ENCODE data around the gene PDRG1. TPM values are rescaled to one million over a fixed set of nuclear protein-coding genes. Genes with fewer than 3 reads are reported as not detected.
"Not testable (repeated sequence)": the region's sequence is repeated elsewhere in the genome, so short reads cannot be mapped to it uniquely, and the experiment has no call there.

PDRG1 gene
- total RNA-seq, 1 donor from 2014 or later = 21.2 TPM

DNA sequence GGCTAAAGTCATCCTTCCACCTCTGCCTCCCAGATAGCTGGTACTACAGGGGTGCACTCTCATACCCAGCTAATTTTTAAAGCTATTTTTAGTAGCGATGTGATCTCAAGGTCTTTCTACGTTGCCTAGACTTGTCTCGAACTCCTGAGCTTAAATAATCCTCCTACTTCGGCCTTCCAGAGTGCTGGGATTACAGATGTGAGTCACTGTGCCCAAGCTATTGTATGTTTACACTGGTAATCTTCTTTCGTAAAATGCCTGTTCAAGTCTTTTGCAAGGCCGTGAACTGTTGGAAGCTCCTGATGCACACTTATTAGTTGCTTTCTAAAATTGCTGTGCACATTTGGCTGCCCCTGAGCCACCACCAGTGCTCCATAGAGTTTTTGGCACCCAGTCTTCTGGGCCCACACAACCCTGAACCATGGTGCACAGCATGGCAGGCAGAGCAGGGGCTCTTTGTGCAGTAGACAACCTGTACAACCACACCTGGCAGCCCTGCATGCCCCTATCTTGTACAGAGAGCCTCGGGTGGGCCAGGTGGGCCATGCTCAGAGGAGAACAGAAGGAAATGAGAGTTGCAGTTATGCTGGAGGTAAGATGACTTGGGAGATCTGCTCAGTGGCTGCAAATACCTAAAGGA is 33.3 kb downstream of the PDRG1 start:
- TF ChIP-seq, protein P1, sequence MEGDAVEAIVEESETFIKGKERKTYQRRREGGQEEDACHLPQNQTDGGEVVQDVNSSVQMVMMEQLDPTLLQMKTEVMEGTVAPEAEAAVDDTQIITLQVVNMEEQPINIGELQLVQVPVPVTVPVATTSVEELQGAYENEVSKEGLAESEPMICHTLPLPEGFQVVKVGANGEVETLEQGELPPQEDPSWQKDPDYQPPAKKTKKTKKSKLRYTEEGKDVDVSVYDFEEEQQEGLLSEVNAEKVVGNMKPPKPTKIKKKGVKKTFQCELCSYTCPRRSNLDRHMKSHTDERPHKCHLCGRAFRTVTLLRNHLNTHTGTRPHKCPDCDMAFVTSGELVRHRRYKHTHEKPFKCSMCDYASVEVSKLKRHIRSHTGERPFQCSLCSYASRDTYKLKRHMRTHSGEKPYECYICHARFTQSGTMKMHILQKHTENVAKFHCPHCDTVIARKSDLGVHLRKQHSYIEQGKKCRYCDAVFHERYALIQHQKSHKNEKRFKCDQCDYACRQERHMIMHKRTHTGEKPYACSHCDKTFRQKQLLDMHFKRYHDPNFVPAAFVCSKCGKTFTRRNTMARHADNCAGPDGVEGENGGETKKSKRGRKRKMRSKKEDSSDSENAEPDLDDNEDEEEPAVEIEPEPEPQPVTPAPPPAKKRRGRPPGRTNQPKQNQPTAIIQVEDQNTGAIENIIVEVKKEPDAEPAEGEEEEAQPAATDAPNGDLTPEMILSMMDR (IDR thresholded peaks at IDR 0.05; ENCODE audit: unreplicated experiment) = no peak
- Mint-ChIP-seq H3K27ac (ENCODE audit: unreplicated experiment) (no peak overlapping the region), H3K27me3 (ENCODE audit: unreplicated experiment) (no peaks in the 10 kb centered on the region), H3K4me1 (ENCODE audit: unreplicated experiment) (peaks cover 8% of the 10 kb centered on the region), H3K4me3 (ENCODE audit: unreplicated experiment) (no peak overlapping the region), H3K36me3 (ENCODE audit: low read depth, unreplicated experiment) (no peaks in the 10 kb centered on the region), H3K9me3 (ENCODE audit: unreplicated experiment) (peaks cover 4% of the 10 kb centered on the region)
- DNase-seq (ENCODE audit: low spot score) = no peak

DNA sequence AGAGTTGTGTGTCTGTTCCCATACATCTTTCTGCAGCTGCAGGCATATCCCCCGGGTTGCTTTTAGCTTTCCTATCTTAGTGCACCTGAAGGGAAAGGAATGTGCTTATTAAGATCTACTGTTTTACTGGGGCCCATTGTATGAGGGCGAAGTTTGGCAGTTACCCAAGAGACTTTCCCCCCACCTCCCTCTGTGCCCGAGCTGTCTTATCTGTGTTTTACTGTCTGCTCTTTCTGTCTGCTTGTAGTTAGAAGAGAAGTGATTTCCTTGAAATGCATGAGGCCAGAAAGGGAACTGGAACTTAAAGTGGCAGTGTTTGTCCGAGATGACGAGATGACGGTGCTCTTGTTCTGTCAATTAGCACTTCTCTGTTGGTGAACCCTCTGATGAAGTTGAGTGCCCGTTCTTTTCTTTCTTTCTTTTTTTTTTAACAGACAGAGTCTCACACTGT is 33.9 kb downstream of the PDRG1 start:
- not testable (repeated sequence) for H3K4me3 Mint-ChIP-seq (ENCODE audit: unreplicated experiment); DNase-seq (ENCODE audit: low spot score); H3K27ac Mint-ChIP-seq (ENCODE audit: unreplicated experiment); H3K9me3 Mint-ChIP-seq (ENCODE audit: unreplicated experiment); H3K27me3 Mint-ChIP-seq (ENCODE audit: unreplicated experiment); H3K4me1 Mint-ChIP-seq (ENCODE audit: unreplicated experiment); H3K36me3 Mint-ChIP-seq (ENCODE audit: low read depth, unreplicated experiment)

DNA sequence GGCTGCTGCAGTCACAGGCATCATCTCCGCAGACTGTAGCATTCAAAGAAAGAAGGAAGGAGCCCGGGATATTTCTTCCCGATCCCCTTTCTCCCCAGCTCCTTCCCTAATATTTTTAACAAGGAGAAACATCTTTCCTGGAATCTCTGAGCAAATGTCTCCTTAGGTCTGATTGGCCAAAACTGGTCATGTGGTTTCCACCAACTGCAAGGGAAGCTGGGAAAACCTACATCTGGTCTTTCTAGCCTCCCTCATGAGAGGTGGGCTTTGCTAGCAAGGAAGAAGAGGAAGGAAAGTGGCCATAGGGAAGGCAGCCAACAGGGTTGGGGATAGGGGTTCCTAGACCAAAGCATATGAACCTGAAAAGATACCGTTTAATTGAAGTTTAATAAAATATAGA is 35.1 kb downstream of the PDRG1 start:
- DNase-seq (ENCODE audit: low spot score) = no peak
- H3K27ac Mint-ChIP-seq (ENCODE audit: unreplicated experiment) = no peak overlapping the region
- H3K4me3 Mint-ChIP-seq (ENCODE audit: unreplicated experiment) = no peak overlapping the region
- H3K27me3 Mint-ChIP-seq (ENCODE audit: unreplicated experiment) = peaks cover 2% of the 10 kb centered on the region
- H3K4me1 Mint-ChIP-seq (ENCODE audit: unreplicated experiment) = peaks cover 17% of the 10 kb centered on the region
- peaks cover 4% of the 10 kb centered on the region for H3K9me3 Mint-ChIP-seq (ENCODE audit: unreplicated experiment)
- TF ChIP-seq, protein P1 (IDR thresholded peaks at IDR 0.05; ENCODE audit: unreplicated experiment) = no peak
- no peaks in the 10 kb centered on the region for H3K36me3 Mint-ChIP-seq (ENCODE audit: low read depth, unreplicated experiment)

DNA sequence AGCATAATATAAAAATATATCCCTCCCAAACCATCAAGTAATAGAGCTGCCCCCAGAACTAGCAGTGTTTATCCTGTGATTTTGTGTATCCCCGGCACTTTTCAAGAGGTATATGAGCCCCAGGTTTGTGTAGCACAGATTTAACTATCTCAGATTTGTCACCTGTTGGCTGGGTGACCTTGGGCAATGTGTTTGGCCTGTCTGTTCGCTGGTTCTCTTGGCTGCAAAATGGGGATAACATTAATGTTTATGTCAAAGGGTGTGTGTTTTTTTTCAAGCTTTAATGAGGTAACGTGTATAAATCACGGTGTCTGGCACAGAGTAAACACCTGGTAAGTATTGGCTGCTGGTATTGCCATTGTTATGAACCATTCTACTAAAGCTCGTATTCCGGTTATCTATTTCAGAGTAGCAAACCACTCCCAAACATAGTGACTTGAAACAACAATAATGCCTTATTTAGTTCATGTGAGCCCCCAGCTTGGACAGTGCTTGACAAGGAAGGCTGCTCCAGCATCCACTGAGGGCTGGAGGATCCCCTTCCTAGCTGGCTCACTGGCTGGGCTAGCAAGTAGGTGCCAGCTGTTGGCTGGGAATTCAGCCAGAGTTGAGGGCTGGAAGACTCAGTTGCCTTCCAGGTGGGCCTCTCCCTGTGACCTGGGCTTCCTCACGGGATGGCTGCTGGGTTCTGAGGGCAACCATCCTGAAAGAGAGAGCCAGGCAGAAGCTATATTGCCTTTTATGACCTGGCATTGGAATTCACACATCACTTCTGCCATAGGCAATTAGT is 36.2 kb downstream of the PDRG1 start:
- Mint-ChIP-seq H3K27me3 (ENCODE audit: unreplicated experiment) (peaks cover 2% of the 10 kb centered on the region), H3K4me1 (ENCODE audit: unreplicated experiment) (peaks cover 18% of the 10 kb centered on the region), H3K36me3 (ENCODE audit: low read depth, unreplicated experiment) (no peaks in the 10 kb centered on the region), H3K9me3 (ENCODE audit: unreplicated experiment) (peaks cover 4% of the 10 kb centered on the region), H3K4me3 (ENCODE audit: unreplicated experiment) (no peak overlapping the region), H3K27ac (ENCODE audit: unreplicated experiment) (no peak overlapping the region)
- no peak for DNase-seq (ENCODE audit: low spot score)
- TF ChIP-seq, protein P1 (IDR thresholded peaks at IDR 0.05; ENCODE audit: unreplicated experiment) = no peak

DNA sequence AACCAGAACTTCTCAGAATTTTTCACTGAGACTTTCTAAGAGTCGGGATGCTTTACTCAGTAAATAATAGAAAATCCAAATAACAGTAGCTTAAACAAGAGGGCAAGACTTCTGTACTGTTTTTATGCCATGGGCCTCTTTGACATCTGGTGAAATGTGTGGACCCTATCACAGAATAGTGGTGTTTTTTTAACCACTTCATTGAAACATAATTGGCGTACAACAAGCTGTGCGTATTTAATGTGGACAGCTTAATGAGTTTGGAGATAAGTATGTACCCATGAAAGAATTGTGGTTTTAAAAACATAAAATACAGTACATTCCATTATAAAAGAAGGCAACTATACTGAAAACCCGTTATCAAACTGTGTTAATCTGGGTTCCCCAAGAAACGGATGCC is 37.7 kb downstream of the PDRG1 start:
- DNase-seq (ENCODE audit: low spot score) = no peak
- TF ChIP-seq, protein P1 (IDR thresholded peaks at IDR 0.05; ENCODE audit: unreplicated experiment) = no peak
- Mint-ChIP-seq H3K27me3 (ENCODE audit: unreplicated experiment) (peaks cover 4% of the 10 kb centered on the region), H3K9me3 (ENCODE audit: unreplicated experiment) (peaks cover 4% of the 10 kb centered on the region), H3K4me1 (ENCODE audit: unreplicated experiment) (peaks cover 18% of the 10 kb centered on the region), H3K27ac (ENCODE audit: unreplicated experiment) (no peak overlapping the region), H3K36me3 (ENCODE audit: low read depth, unreplicated experiment) (no peaks in the 10 kb centered on the region), H3K4me3 (ENCODE audit: unreplicated experiment) (no peak overlapping the region)

Data from endothelial cell (in vitro differentiated cells).